GM10266 (cell line): Measurements from ENCODE around the gene ZBTB21.

Source experiments
- DNase-seq: peaks from one replicate; pipeline ENCODE4 v3.0.0; 2012; ENCODE audit errors: extremely low spot score
- CTCF ChIP-seq: IDR thresholded peaks from 2 replicates; pipeline ENCODE4 v1.5.1; 2012; ENCODE audit warnings: mild to moderate bottlenecking, low read depth; ENCODE audit not compliant: control insufficient read depth, insufficient read depth; ENCODE audit errors: missing control alignments

ZBTB21 gene

DNA sequence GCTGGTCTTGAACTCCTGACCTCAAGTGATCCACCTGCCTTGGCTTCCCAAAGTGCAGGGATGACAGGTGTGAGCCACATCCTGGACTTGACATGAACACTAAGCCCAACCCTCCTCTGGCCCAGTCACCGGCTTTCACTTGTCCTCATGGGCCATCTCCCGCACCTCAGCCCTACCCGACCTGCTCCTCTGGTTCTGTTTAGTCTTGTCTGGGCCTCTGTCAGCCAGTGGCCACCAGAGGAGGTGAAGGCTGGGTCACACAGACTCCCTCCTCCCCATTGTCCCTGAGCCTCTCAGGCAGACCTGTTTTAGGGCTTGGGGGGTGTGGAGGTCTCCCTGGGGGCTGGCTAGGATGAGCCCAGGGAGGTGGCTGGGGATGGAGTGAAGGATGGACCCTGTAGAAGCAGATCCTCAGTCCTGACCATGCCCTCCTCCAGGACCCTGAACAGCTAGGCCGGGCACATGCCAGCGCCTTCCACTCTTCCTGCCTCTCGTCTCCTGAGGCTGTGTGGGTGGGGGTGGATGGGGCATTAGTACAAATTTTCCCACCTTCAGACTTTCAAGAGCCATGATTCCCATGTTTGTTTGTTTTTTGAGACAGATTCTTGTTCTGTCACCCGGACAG, 34.8 kb upstream of the ZBTB21 start:
- DNase-seq, result no peak
- TF ChIP-seq CTCF, result no peak

DNA sequence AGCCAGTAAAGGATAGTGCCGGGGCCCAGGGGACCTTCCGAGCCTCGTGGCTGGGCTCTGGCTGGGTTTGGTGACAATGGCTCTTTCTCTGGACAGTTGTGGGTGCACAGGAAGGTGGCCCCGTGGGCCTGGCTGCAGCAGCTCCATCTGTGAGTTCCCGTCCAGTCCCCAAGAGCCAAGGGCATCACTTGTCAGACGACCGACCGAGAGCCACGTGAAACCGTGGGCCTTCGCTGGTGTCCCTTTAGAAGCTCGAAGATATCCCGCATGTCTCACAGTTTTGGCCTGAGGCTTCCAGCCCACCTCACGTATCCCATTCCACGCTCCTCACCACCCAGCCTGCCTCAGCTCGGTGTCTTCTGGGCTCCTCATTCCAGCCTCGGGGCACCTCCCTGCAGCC, 33.8 kb upstream of the ZBTB21 start:
- TF ChIP-seq CTCF, result no peak
- no peak for DNase-seq

DNA sequence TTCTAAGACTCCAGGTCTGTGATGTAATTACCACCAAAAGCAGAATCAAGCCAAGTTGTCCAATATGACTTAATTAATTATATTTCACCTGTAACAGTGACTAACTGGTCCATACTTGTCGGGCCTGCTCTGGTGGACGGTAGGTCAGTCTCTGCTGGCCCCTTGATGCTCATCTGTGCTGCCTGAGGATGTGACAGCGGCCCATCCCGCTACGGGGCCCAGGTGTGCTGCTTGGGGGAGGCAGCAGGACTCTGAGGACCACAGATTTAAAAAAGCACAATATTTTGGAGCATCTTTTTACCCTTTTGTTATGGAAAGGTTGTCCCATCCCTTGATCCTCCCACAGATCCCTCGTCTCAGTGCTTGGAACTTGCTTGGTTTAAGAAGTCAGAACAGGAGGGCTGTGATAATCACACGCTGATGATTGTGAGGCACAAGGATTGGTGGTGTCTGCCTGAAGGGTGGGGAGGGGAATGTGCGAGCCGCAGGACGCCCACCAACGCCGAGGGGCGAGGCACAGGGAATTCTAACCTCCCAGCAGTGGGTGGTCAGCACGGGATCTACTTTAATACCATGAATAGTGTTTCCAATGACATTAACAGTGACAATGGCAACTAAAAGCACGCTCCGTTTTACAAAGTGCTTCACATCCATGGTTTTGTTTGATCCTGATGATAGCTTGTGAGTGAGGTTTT, 33.2 kb upstream of the ZBTB21 start:
- DNase-seq, result no peak

GRCh38 chr21:42042651-42043050, 32.5 kb upstream of the ZBTB21 start:
- no peak for TF ChIP-seq CTCF
- DNase-seq, result no peak

More for the DNA sequence above, 33.2 kb upstream of the ZBTB21 start:
- TF ChIP-seq CTCF, result no peak

- no peak for DNase-seq
- TF ChIP-seq CTCF, result no peak
Observed at GRCh38 chr21:42041711-42042110, 31.6 kb upstream of the ZBTB21 start.

- no peak for DNase-seq
- no peak for TF ChIP-seq CTCF
Observed at GRCh38 chr21:42041246-42041645, 31.1 kb upstream of the ZBTB21 start.
